Ishikawa (cell line): ENCODE results near the gene JADE1.

Experiments
- EGR1 ChIP-seq: IDR thresholded peaks from 2 replicates; pipeline ENCODE4 v1.6.1; 2012
- EP300 ChIP-seq: IDR thresholded peaks from 2 replicates; pipeline ENCODE4 v1.6.1; 2012; ENCODE audit warnings: borderline replicate concordance
- YY1 ChIP-seq: IDR thresholded peaks from 2 replicates; pipeline ENCODE4 v1.6.1; 2012; ENCODE audit warnings: low read depth
- TF ChIP-seq, protein P1 (sequence below): IDR thresholded peaks from 2 replicates; pipeline ENCODE4 v1.6.1; 2012
- TF ChIP-seq, protein P2 (sequence below): IDR thresholded peaks from 2 replicates; pipeline ENCODE4 v1.6.1; 2012

- TF ChIP-seq EP300 (no peak), EGR1 (no peak), YY1 (no peak)
- TF ChIP-seq, protein P1, sequence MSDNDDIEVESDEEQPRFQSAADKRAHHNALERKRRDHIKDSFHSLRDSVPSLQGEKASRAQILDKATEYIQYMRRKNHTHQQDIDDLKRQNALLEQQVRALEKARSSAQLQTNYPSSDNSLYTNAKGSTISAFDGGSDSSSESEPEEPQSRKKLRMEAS: no peak
- TF ChIP-seq, protein P2, sequence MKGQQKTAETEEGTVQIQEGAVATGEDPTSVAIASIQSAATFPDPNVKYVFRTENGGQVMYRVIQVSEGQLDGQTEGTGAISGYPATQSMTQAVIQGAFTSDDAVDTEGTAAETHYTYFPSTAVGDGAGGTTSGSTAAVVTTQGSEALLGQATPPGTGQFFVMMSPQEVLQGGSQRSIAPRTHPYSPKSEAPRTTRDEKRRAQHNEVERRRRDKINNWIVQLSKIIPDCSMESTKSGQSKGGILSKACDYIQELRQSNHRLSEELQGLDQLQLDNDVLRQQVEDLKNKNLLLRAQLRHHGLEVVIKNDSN: no peak
Observed at GRCh38 chr4:128827296-128827695, 17.8 kb downstream of the JADE1 start.
